GM18505 (cell line): ENCODE results near the gene EVX2.

ENCODE experiments used
- ATAC-seq: cut with Tn5 transposase; IDR thresholded peaks from one replicate; pipeline ENCODE4 v1.9.1; 2021; ENCODE audit not compliant: unreplicated experiment
- POLR2A ChIP-seq: IDR thresholded peaks from 4 replicates; pipeline ENCODE4 v1.6.1; 2011; ENCODE audit warnings: borderline replicate concordance; ENCODE audit not compliant: insufficient read depth, insufficient read length; ENCODE audit errors: extremely low read depth

The EVX2 gene

GRCh38 chr2:176098366-176099158 lies 14.8 kb upstream of the EVX2 start:
- no peak for ATAC-seq
- TF ChIP-seq POLR2A, result no peak

- TF ChIP-seq POLR2A, result no peak
- no peak for ATAC-seq
Observed at GRCh38 chr2:176097820-176098365, 14.1 kb upstream of the EVX2 start.

DNA sequence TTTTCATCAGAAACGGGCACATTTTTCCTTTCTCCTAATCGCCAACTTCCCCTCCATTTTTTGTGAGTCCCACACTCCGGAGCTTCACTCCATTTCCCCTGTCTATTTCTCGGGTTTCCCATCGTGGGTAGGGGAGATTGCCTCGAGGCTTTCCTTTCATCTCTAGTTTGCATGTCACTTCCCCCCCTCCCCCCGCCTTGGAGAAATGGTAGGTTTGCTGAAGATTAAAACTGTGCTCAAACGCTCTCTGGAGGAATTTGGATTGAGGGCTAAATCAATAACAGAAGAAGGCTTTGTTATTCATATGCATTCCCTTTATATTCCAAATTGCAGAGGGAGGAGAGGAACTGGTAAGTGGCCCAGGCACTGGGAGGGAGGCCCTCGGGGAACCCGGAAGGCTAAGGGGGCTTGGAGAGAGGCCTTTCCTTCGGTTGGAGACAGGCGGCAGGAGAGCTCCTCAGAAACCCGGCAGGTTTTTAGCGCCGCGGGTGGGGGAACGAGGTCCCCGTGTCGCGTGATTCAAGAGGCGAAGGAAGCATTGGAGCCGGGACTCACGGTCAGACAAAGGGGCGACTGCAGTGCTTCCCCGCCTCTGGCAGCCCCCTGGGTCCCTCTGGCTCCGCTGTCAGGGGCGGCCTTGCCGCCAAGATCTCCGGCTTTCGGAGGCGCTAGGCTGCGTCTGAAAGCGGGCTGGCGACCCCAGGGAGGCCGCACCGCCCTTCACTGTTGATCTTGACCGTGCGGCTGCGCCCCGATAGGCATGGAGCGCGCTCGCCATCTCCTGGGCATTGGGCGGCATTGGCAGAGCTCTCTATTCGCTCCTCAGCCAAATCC lies 13.4 kb upstream of the EVX2 start:
- TF ChIP-seq POLR2A, result no peak
- peak; percentile 73 for ATAC-seq

GRCh38 chr2:176096243-176096985 lies 12.7 kb upstream of the EVX2 start:
- TF ChIP-seq POLR2A, result no peak
- ATAC-seq, result no peak

- no peak for ATAC-seq
- TF ChIP-seq POLR2A, result no peak
Observed at GRCh38 chr2:176095421-176095820, 11.7 kb upstream of the EVX2 start.

DNA sequence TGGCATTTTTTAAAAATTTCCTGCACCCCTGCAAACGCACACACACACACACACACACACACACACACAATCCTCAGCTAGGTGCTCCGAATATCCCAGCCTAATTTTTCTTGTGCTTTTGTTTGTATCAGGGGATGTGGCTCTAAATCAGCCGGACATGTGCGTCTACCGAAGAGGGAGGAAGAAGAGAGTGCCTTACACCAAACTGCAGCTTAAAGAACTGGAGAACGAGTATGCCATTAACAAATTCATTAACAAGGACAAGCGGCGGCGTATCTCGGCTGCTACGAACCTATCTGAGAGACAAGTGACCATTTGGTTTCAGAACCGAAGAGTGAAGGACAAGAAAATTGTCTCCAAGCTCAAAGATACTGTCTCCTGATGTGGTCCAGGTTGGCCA lies 10.6 kb upstream of the EVX2 start:
- no peak for TF ChIP-seq POLR2A
- no peak for ATAC-seq

DNA sequence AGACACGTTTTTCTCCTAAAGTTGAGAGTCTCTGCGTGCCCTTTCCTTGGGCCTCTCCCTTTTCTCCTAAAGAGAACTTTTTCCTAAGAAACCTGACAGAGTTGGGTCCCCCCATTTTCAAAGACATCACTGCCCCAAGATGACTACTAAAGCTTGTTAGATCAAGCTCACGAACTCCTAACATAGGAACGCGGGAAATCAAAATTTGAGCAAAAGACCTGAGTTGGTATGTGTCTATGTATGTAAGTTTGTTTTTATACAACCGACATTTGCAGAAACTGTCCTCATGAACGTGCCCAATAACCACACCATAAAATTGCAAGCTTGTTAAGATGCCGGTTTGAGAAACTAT lies 10.1 kb upstream of the EVX2 start:
- no peak for TF ChIP-seq POLR2A
- ATAC-seq, result no peak

GRCh38 chr2:176093145-176093897 lies 9.6 kb upstream of the EVX2 start:
- no peak for TF ChIP-seq POLR2A
- ATAC-seq, result no peak

GRCh38 chr2:176092270-176093144 lies 8.7 kb upstream of the EVX2 start, which contains the start of gene HOXD13:
HOXD13 (plus strand) TSS chr2:176092721; CDS start chr2:176092891, 170 bp downstream.
- no peak for ATAC-seq
- no peak for TF ChIP-seq POLR2A

- ATAC-seq, result no peak
- TF ChIP-seq POLR2A, result no peak
Observed at GRCh38 chr2:176091329-176092258, 7.8 kb upstream of the EVX2 start.

DNA sequence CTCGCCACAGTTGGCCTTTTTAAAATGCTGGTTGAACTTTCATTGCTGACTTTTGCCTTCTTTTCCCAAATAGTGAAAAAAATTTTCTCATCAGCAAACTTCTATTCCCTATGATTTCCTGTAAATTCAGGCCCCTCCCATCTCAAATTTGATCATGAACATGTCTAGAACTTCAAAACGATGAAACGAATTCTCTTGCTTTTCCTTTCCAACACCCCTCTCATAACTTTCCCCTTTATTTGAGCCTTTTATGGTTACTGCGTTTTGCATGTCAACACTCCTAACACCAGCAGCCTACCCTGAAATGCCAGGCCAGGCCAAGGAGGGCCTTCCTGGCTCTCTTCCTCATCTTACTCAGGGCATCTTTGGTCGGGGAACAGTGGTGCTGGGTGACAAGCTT lies 7.1 kb upstream of the EVX2 start:
- TF ChIP-seq POLR2A, result no peak
- ATAC-seq, result no peak

- no peak for ATAC-seq
- no peak for TF ChIP-seq POLR2A
Observed at GRCh38 chr2:176089843-176090395, 6.2 kb upstream of the EVX2 start.
